Measurements from ENCODE around the gene B4GALT6.
A peak's percentile ranks its signal among the peaks of the same experiment; 100 is the strongest.

Gene B4GALT6

DNA sequence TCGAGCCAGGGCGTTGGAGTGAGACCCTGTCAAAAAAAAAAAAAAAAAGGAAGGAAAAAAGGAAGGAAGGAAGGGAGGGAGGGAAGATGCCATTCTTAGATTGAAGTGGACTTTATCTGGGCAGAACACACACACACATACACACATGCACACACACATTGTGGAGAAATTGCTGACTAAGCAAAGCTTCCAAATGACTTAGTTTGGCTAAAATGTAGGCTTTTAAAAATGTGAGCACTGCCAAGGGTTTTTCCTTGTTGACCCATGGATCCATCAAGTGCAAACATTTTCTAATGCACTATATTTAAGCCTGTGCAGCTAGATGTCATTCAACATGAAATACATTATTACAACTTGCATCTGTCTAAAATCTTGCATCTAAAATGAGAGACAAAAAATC is 93.3 kb downstream of the B4GALT6 start:
- DNase-seq, result no peak

GRCh38 chr18:31590570-31590969 is 93.8 kb downstream of the B4GALT6 start:
- no peak for DNase-seq

- DNase-seq, result peak; percentile 51
Measured at GRCh38 chr18:31587529-31587928, 96.9 kb downstream of the B4GALT6 start.

DNA sequence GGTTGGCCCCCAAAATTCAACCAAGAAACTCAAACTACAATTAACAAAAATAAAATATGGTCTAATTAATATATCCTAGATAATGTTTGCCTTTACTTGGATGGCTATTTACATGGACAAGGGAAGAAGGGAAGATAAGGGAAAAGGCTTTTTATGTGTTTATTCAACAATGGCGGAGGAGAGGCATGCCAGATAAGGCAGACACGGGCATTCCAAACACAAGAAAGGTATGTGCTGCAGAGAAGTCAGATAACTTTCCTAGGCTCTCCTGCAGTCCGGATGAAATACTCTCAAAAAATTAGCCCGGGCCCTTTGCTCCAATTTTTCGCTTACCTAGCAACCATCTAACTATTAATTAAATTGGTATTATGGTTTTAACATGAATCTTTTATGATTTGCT is 97.8 kb downstream of the B4GALT6 start:
- peak; percentile 51 for DNase-seq

DNA sequence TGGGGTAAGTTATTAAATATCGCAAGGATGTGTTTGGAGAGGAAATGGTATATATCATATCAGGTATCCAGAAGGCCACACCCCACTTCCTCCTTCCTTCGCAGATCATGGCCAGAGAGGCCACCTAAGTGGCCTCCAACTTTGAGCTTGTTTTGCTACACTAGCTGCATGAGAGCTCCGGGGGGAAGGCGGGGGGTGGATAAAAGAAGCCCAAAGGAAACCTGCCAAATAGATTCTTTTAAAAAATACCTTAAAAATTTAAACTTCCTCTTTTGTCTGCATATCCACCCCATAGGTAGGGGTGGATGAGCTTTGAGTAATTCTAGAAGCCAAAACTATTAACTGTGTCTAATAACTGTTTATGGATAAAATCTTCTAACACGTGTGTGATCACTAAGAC is 98.4 kb downstream of the B4GALT6 start:
- DNase-seq, result no peak

GRCh38 chr18:31583185-31583854 is 101.1 kb downstream of the B4GALT6 start:
- no peak for DNase-seq

DNA sequence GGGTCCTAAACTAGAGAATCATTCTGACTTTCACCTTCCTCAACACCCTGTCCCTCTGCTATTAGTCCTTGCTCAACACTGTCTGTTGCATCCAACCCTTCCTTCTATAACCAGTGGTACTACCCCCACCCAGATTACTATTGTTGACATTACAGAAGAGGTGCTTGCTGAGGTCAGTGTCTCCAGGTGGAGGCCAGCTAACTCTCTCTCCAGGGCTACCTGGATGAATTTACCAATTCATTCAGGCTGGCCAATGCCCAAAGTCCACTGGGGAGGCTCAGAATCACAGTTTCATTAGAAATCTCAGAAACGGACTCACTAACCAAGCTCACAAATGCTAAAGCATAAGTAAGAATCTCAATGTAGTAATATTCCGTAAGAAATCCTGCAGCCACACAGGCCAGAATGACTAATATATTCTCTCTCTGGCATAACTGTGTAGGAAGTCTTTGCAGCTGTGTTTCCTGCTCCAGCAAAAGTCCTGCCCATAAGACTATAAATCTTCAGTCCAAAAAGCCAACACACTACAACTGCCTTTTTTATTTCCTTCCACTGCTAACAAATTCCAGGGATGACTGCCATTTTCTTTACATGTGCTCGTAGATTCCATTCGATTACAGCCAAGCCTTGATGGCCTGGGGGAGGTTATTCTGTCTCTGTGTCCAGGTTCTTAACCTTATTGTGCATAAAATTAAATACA is 102.7 kb downstream of the B4GALT6 start:
- DNase-seq, result peak; percentile 77

DNA sequence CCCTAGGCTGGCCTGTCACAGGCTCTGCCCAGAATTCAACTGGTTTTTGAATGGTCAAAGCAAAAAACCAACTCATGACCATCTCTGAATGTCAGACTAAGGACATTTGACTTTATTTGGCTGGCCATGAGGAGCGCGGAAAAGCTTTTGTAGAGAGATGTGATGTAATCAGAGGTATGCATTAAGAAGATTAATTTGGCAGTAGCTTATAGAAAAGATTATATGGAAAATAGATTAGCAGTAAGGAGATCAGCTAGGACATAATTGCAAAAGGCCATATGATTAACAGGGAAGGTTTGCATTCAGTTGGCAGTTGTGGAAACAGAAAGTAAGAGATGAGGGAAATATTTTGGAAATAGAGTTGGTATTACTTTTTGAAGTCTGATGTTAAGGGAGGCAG is 105.0 kb downstream of the B4GALT6 start:
- no peak for DNase-seq

- DNase-seq, result no peak
Measured at GRCh38 chr18:31578126-31578525, 106.3 kb downstream of the B4GALT6 start.

- DNase-seq, result no peak
Measured at GRCh38 chr18:31577195-31577594, 107.2 kb downstream of the B4GALT6 start.

DNA sequence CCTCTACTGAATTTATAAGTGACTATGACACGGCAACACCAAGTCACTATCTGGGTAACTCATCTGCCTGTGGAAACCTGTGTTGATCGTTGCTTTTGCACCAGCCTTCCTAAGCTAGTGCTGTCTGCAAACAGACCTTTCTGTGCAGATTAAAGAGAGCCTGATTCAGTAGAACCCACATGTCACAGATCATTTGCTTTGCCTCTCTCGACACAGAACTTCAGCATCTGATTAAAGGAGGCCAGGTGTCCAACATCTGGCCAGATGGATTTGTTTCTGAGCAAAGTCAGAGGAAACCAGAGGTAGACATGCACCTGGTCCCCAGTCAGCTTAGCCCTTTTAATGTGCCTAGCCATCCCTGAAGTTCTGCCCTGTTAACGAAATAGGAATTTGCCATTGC is 107.7 kb downstream of the B4GALT6 start:
- no peak for DNase-seq

- DNase-seq, result no peak
Measured at GRCh38 chr18:31575515-31576257, 108.7 kb downstream of the B4GALT6 start.

GRCh38 chr18:31574359-31574758 is 110.0 kb downstream of the B4GALT6 start:
- no peak for DNase-seq

Measured in NCI-H226 (cell line).